ENCODE measurements around the gene XXYLT1. TPM values are rescaled to one million over a fixed set of nuclear protein-coding genes. Genes with fewer than 3 reads are reported as not detected.

XXYLT1 gene
- total and polyA plus RNA-seq, 9 of the 15 experiments (the other 6 are each of a cell fraction or from before 2014, with no cell fraction given): 1.9 to 18.9 (median 15.0) TPM

DNA sequence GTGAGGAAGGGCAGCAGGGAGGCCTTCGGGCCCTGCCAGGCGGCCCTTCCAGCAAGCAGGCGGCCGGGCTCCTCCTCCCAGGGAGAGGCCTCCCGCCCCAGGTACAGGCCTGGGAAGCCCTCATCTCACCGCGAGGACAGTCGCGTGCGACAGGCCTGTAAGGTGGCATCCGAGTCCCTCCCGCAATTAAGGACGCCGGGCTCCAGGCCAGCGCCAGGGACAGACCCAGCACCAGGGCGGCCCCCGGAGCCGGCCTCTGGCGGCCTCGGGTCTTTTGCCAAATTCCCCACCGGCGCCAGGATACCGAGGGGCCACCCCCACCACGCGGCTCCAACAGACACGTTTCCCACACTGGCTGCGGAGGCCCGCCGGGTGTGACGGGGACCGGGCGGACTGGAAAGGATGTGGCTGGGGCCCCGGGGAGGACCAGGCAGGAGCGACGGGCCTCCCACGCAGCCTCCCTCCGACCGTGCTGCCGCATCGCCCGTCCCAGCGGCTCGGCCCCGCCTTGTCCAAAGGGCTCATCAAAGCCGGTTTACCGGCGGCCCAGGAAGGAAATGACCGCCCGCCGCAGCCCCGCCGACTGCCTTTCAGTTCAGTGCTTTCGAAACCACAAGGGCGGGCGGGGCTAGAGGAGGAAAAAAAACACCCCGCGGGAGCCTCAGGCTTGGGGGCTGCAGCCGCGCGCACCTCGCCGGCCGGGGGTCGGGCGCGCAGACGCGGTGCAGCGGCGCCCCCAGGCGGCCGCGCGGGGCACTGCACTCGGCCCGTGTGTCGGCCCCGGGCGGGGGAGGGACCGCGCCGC lies 11.3 kb downstream of the XXYLT1 start (continued):
- TF ChIP-seq, protein P1, sequence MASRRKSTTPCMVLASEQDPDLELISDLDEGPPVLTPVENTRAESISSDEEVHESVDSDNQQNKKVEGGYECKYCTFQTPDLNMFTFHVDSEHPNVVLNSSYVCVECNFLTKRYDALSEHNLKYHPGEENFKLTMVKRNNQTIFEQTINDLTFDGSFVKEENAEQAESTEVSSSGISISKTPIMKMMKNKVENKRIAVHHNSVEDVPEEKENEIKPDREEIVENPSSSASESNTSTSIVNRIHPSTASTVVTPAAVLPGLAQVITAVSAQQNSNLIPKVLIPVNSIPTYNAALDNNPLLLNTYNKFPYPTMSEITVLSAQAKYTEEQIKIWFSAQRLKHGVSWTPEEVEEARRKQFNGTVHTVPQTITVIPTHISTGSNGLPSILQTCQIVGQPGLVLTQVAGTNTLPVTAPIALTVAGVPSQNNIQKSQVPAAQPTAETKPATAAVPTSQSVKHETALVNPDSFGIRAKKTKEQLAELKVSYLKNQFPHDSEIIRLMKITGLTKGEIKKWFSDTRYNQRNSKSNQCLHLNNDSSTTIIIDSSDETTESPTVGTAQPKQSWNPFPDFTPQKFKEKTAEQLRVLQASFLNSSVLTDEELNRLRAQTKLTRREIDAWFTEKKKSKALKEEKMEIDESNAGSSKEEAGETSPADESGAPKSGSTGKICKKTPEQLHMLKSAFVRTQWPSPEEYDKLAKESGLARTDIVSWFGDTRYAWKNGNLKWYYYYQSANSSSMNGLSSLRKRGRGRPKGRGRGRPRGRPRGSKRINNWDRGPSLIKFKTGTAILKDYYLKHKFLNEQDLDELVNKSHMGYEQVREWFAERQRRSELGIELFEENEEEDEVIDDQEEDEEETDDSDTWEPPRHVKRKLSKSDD (conservative IDR thresholded peaks at IDR 0.05; ENCODE audit: low read length): no peak
- TF ChIP-seq ZNF431 (CRISPR knock-in tag; IDR thresholded peaks at IDR 0.05): 0 out of 2 replicates have a peak, but pooled peaks have one; percentile 8
- TF ChIP-seq CBFA2T2 (conservative IDR thresholded peaks at IDR 0.05): no peak
- TF ChIP-seq ZNF445 (CRISPR knock-in tag; IDR thresholded peaks at IDR 0.05; ENCODE audit: low read depth): no peak
- TF ChIP-seq GABPA (tag; conservative IDR thresholded peaks at IDR 0.05; ENCODE audit: low read depth): peak; percentile 69
- TF ChIP-seq, protein P2, sequence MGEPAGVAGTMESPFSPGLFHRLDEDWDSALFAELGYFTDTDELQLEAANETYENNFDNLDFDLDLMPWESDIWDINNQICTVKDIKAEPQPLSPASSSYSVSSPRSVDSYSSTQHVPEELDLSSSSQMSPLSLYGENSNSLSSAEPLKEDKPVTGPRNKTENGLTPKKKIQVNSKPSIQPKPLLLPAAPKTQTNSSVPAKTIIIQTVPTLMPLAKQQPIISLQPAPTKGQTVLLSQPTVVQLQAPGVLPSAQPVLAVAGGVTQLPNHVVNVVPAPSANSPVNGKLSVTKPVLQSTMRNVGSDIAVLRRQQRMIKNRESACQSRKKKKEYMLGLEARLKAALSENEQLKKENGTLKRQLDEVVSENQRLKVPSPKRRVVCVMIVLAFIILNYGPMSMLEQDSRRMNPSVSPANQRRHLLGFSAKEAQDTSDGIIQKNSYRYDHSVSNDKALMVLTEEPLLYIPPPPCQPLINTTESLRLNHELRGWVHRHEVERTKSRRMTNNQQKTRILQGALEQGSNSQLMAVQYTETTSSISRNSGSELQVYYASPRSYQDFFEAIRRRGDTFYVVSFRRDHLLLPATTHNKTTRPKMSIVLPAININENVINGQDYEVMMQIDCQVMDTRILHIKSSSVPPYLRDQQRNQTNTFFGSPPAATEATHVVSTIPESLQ (CRISPR knock-in tag; IDR thresholded peaks at IDR 0.05): peak; percentile 47; the same call in 1 of the 2 replicates
- no peak for TF ChIP-seq XRCC3 (IDR thresholded peaks at IDR 0.05)
- TF ChIP-seq, protein P3, sequence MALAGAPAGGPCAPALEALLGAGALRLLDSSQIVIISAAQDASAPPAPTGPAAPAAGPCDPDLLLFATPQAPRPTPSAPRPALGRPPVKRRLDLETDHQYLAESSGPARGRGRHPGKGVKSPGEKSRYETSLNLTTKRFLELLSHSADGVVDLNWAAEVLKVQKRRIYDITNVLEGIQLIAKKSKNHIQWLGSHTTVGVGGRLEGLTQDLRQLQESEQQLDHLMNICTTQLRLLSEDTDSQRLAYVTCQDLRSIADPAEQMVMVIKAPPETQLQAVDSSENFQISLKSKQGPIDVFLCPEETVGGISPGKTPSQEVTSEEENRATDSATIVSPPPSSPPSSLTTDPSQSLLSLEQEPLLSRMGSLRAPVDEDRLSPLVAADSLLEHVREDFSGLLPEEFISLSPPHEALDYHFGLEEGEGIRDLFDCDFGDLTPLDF (CRISPR knock-in tag; IDR thresholded peaks at IDR 0.05): no peak
- no peak for TF ChIP-seq ESRRB (CRISPR knock-in tag; IDR thresholded peaks at IDR 0.05; ENCODE audit: borderline replicate concordance)
- TF ChIP-seq, protein P4, sequence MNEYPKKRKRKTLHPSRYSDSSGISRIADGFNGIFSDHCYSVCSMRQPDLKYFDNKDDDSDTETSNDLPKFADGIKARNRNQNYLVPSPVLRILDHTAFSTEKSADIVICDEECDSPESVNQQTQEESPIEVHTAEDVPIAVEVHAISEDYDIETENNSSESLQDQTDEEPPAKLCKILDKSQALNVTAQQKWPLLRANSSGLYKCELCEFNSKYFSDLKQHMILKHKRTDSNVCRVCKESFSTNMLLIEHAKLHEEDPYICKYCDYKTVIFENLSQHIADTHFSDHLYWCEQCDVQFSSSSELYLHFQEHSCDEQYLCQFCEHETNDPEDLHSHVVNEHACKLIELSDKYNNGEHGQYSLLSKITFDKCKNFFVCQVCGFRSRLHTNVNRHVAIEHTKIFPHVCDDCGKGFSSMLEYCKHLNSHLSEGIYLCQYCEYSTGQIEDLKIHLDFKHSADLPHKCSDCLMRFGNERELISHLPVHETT (CRISPR knock-in tag; conservative IDR thresholded peaks at IDR 0.05 in 1 of 2, IDR thresholded peaks at IDR 0.05 in 1 of 2): peak in 1 of 2 experiments; percentile 99; a peak in 2 of 4 replicates
- TF ChIP-seq KLF10 (CRISPR knock-in tag; IDR thresholded peaks at IDR 0.05): 0 out of 2 replicates have a peak, but pooled peaks have one; percentile 14
- peak; percentile 60 for TF ChIP-seq CEBPB (tag; IDR thresholded peaks at IDR 0.05)
- TF ChIP-seq E2F3 (CRISPR knock-in tag; IDR thresholded peaks at IDR 0.05): no peak
- TF ChIP-seq MTA2 (IDR thresholded peaks at IDR 0.05; ENCODE audit: low read depth): no peak
- TF ChIP-seq ZNF316 (IDR thresholded peaks at IDR 0.05): no peak
- no peak for TF ChIP-seq TSC22D4 (tag; IDR thresholded peaks at IDR 0.05)
- no peak for TF ChIP-seq HDAC3 (IDR thresholded peaks at IDR 0.05; ENCODE audit: borderline replicate concordance, partially characterized antibody)
- TF ChIP-seq SOX6 (IDR thresholded peaks at IDR 0.05): no peak
- TF ChIP-seq ZNF589 (CRISPR knock-in tag; IDR thresholded peaks at IDR 0.05; ENCODE audit: low read depth): peak; percentile 92; the same call in 1 of the 2 replicates

All from K562 (cell line).